OCI-LY1 (cell line): Measurements from ENCODE around the gene C1orf116.
"Not testable (repeated sequence)": the region's sequence is repeated elsewhere in the genome, so short reads cannot be mapped to it uniquely, and the experiment has no call there.

Source experiments
- H2AFZ ChIP-seq: fragments of 200-600 bp; sonication (generic), shearing (Covaris generic); 2 replicates; pipeline ENCODE4 v1.6.0; 2014; ENCODE audit warnings: antibody characterized with exemption, mild to moderate bottlenecking, low read length
- H3F3A ChIP-seq: fragments of 200-600 bp; sonication (generic), shearing (Covaris generic); 2 replicates; pipeline ENCODE4 v1.6.0; 2014; ENCODE audit warnings: mild to moderate bottlenecking, antibody characterized with exemption, low read length, moderate library complexity; ENCODE audit not compliant: insufficient read depth
- H3K27ac ChIP-seq: fragments of 200-600 bp; sonication (generic); 2 replicates; pipeline ENCODE4 v1.5.1; 2014; ENCODE audit warnings: low read length, mixed run types, mild to moderate bottlenecking, low read depth; ENCODE audit not compliant: poor library complexity, severe bottlenecking
- H3K27me3 ChIP-seq: fragments of 200-600 bp; sonication (generic); 2 replicates; pipeline ENCODE4 v1.6.0; 2014; ENCODE audit warnings: antibody characterized with exemption, mild to moderate bottlenecking, low read length, moderate library complexity; ENCODE audit not compliant: insufficient read depth
- H3K36me3 ChIP-seq: fragments of 200-600 bp; sonication (generic); 2 replicates; pipeline ENCODE4 v1.6.1; 2014; ENCODE audit warnings: mild to moderate bottlenecking, antibody characterized with exemption, low read length, moderate library complexity, mixed read lengths; ENCODE audit not compliant: insufficient read depth
- H3K4me1 ChIP-seq: fragments of 200-600 bp; sonication (generic); 2 replicates; pipeline ENCODE4 v1.5.1; 2014; ENCODE audit warnings: mild to moderate bottlenecking, low read length, moderate library complexity; ENCODE audit not compliant: insufficient read depth, severe bottlenecking
- H3K4me2 ChIP-seq: fragments of 200-600 bp; sonication (generic), shearing (Covaris generic); 2 replicates; pipeline ENCODE4 v1.6.1; 2014; ENCODE audit warnings: low read length
- H3K4me3 ChIP-seq: fragments of 200-600 bp; sonication (generic); 2 replicates; pipeline ENCODE4 v1.5.1; 2014; ENCODE audit warnings: low read length, low read depth, mild to moderate bottlenecking, mixed read lengths; ENCODE audit not compliant: poor library complexity, severe bottlenecking
- H3K79me2 ChIP-seq: fragments of 200-600 bp; shearing (Covaris generic); 2 replicates; pipeline ENCODE4 v1.6.1; 2016; ENCODE audit warnings: mixed run types, low read length, mixed read lengths; ENCODE audit not compliant: insufficient read depth
- H3K9ac ChIP-seq: fragments of 200-600 bp; sonication (generic), shearing (Covaris generic); 2 replicates; pipeline ENCODE4 v1.6.1; 2014; ENCODE audit warnings: mild to moderate bottlenecking, low read length, mixed read lengths
- H3K9me2 ChIP-seq: fragments of 200-600 bp; sonication (generic), shearing (Covaris generic); 2 replicates; pipeline ENCODE4 v1.6.1; 2014; ENCODE audit warnings: low read depth, mild to moderate bottlenecking, low read length, mixed read lengths
- H3K9me3 ChIP-seq: fragments of 200-600 bp; shearing (Covaris generic); 2 replicates; pipeline ENCODE4 v1.6.1; 2014; ENCODE audit warnings: low read length, mixed read lengths
- H4K20me1 ChIP-seq: fragments of 200-600 bp; sonication (generic), shearing (Covaris generic); 2 replicates; pipeline ENCODE4 v1.6.0; 2016; ENCODE audit warnings: mild to moderate bottlenecking, low read length; ENCODE audit not compliant: insufficient read depth
- CTCF ChIP-seq: fragments of 200-600 bp; sonication (generic), shearing (Covaris generic); IDR thresholded peaks from 2 replicates; pipeline ENCODE4 v1.5.1; 2017; ENCODE audit warnings: mild to moderate bottlenecking, antibody characterized with exemption, low read length, moderate library complexity, mixed read lengths
- EZH2 ChIP-seq: fragments of 200-600 bp; sonication (generic), shearing (Covaris generic); IDR thresholded peaks from 2 replicates; pipeline ENCODE4 v1.8.0; 2017; ENCODE audit warnings: borderline replicate concordance, mixed run types, mild to moderate bottlenecking, antibody characterized with exemption, low read length, moderate library complexity, mixed read lengths

C1orf116 gene

GRCh38 chr1:207047505-207047904 lies 14.9 kb upstream of the C1orf116 start:
- Histone ChIP-seq H2AFZ (no peak overlapping the region), H3K4me3 (no peak overlapping the region), H3K9me3 (no peaks in the 10 kb centered on the region), H3F3A (peaks cover 5% of the 10 kb centered on the region; the same call in 1 of the 2 replicates), H3K4me2 (peak overlapping the region; percentile 1; the same call in 1 of the 2 replicates), H3K27ac (no peak overlapping the region), H3K36me3 (peaks cover 51% of the 10 kb centered on the region), H3K9me2 (no peaks in the 10 kb centered on the region), H3K27me3 (no peaks in the 10 kb centered on the region), H4K20me1 (no peaks in the 10 kb centered on the region; the same call in 1 of the 2 replicates), H3K9ac (no peak overlapping the region), H3K79me2 (peaks cover 41% of the 10 kb centered on the region), H3K4me1 (peaks cover 52% of the 10 kb centered on the region)
- TF ChIP-seq CTCF = no peak
- no peak for TF ChIP-seq EZH2

- Histone ChIP-seq H3K27me3 (no peaks in the 10 kb centered on the region), H3K4me1 (peaks cover 37% of the 10 kb centered on the region), H3K9ac (no peak overlapping the region), H4K20me1 (no peaks in the 10 kb centered on the region; the same call in 1 of the 2 replicates), H3K9me2 (no peaks in the 10 kb centered on the region), H3K4me3 (no peak overlapping the region), H3K79me2 (peaks cover 39% of the 10 kb centered on the region), H3K36me3 (peaks cover 51% of the 10 kb centered on the region), H2AFZ (no peak overlapping the region), H3K4me2 (no peak overlapping the region), H3K27ac (no peak overlapping the region), H3K9me3 (no peaks in the 10 kb centered on the region), H3F3A (no peaks in the 10 kb centered on the region)
- TF ChIP-seq EZH2 (no peak), CTCF (no peak)
Observed at GRCh38 chr1:207045453-207045852, 12.9 kb upstream of the C1orf116 start.

- H3K9me2 ChIP-seq, H3K4me3 ChIP-seq, H3K9ac ChIP-seq, H3K79me2 ChIP-seq, H4K20me1 ChIP-seq, H3F3A ChIP-seq, H2AFZ ChIP-seq, H3K4me2 ChIP-seq, H3K4me1 ChIP-seq, H3K27me3 ChIP-seq, H3K9me3 ChIP-seq, H3K27ac ChIP-seq: not testable (repeated sequence)
- peaks cover 19% of the 10 kb centered on the region for H3K36me3 ChIP-seq
Observed at GRCh38 chr1:207041397-207041796, 8.8 kb upstream of the C1orf116 start.

- no peak overlapping the region for H2AFZ ChIP-seq
- H3F3A ChIP-seq = no peaks in the 10 kb centered on the region
- no peaks in the 10 kb centered on the region for H3K4me1 ChIP-seq
- no peak overlapping the region for H3K4me3 ChIP-seq
- no peak overlapping the region for H3K27ac ChIP-seq
- no peaks in the 10 kb centered on the region for H3K27me3 ChIP-seq
- H3K9ac ChIP-seq = no peak overlapping the region
- no peak overlapping the region for H3K4me2 ChIP-seq
- no peaks in the 10 kb centered on the region for H3K79me2 ChIP-seq
- peaks cover 6% of the 10 kb centered on the region; the same call in 1 of the 2 replicates for H3K36me3 ChIP-seq
- TF ChIP-seq EZH2 (no peak), CTCF (no peak)
- no peaks in the 10 kb centered on the region for H3K9me3 ChIP-seq
- H3K9me2 ChIP-seq = no peaks in the 10 kb centered on the region
- no peaks in the 10 kb centered on the region for H4K20me1 ChIP-seq
Observed at GRCh38 chr1:207040181-207040533, 7.6 kb upstream of the C1orf116 start.
